ENCODE data around the gene SUPT5H. TPM values are rescaled to one million over a fixed set of nuclear protein-coding genes. Genes with fewer than 3 reads are reported as not detected.

The SUPT5H gene
- total and polyA plus RNA-seq, 2 of the 8 experiments (the other 6 are each of a cell fraction or from before 2014, with no cell fraction given), result 77.8 to 111 TPM

GRCh38 chr19:39508629-39509028 is 63.2 kb downstream of the SUPT5H start:
- Histone ChIP-seq H3K23ac (ENCODE audit: insufficient read length) (no peak overlapping the region), H3K23me2 (ENCODE audit: low read depth, low read length) (peaks cover 7% of the 10 kb centered on the region), H4K91ac (replicated peaks; ENCODE audit: insufficient read length, low read length) (no peak overlapping the region), H3K9me3 (ENCODE audit: insufficient read depth in 2 of 2, low read depth in 1 of 2, low read length in 1 of 2) (peaks cover 0 to 6% of the 10 kb centered on the region in 2 experiments; a peak in 1 of 4 replicates), H3K36me3 (ENCODE audit: control insufficient read depth in 2 of 4, insufficient read depth in 4 of 4, low read length in 3 of 4) (no peaks in the 10 kb centered on the region), H2BK20ac (ENCODE audit: low read length) (no peak overlapping the region), H3K9ac (replicated peaks in 1 of 4; ENCODE audit: extremely low read depth in 1 of 4, low read depth in 3 of 4, low read length in 3 of 4) (no peak overlapping the region), H4K20me1 (replicated peaks in 1 of 2; ENCODE audit: control insufficient read depth in 1 of 2, insufficient read depth in 2 of 2, low read length in 2 of 2) (peaks cover 0 to 3% of the 10 kb centered on the region in 2 experiments), H4K5ac (ENCODE audit: insufficient read length, low read depth, low read length) (no peak overlapping the region), H3K4me1 (replicated peaks in 1 of 4; ENCODE audit: control insufficient read depth in 3 of 4, insufficient read depth in 4 of 4, low read length in 3 of 4) (peaks cover 0 to 4% (median 0%) of the 10 kb centered on the region in 4 experiments; a peak in 2 of 7 replicates), H3K27me3 (replicated peaks in 1 of 4; ENCODE audit: control insufficient read depth in 3 of 4, extremely low read depth in 1 of 4, insufficient read depth in 3 of 4, low read length in 3 of 4) (peaks cover 25 to 57% (median 52%) of the 10 kb centered on the region in 4 experiments), H3K4me3 (ENCODE audit: extremely low read depth in 1 of 4, insufficient read depth in 2 of 4, low read depth in 3 of 4, low read length in 4 of 4) (no peak overlapping the region), H2AFZ (ENCODE audit: low read length) (no peak overlapping the region), H2BK12ac (ENCODE audit: low read depth, low read length) (no peak overlapping the region), H2AK5ac (ENCODE audit: low read depth, low read length) (no peak overlapping the region), H3K79me1 (ENCODE audit: low read depth, low read length) (no peaks in the 10 kb centered on the region), H3K18ac (ENCODE audit: extremely low read depth, low read length) (no peak overlapping the region), H3K56ac (replicated peaks; ENCODE audit: insufficient read length, low read depth, low read length) (no peak overlapping the region), H3K4ac (replicated peaks; ENCODE audit: insufficient read length, low read depth, low read length) (no peak overlapping the region), H4K8ac (ENCODE audit: extremely low read depth, insufficient read depth, low read length) (no peak overlapping the region), H2BK120ac (replicated peaks; ENCODE audit: low read depth, low read length) (no peak overlapping the region), H3K79me2 (ENCODE audit: control insufficient read depth in 1 of 2, insufficient read depth in 2 of 2, low read length in 2 of 2) (no peaks in the 10 kb centered on the region), H2BK15ac (ENCODE audit: low read length) (no peak overlapping the region), H2BK5ac (ENCODE audit: low read depth, low read length) (no peak overlapping the region), H3K27ac (ENCODE audit: low read depth, low read length) (no peak overlapping the region), H3K4me2 (ENCODE audit: insufficient read depth in 1 of 2, low read depth in 2 of 2, low read length in 2 of 2) (no peak overlapping the region; a peak in 1 of 4 replicates), H3K14ac (ENCODE audit: insufficient read length) (no peak overlapping the region)
- CTCF ChIA-PET (ENCODE audit: partially characterized antibody), result interaction anchor here (0.8 to 1.2 kb wide), 4 partner anchors 10 to 256 kb away, joined by 3 to 5 read pairs (median 4); no protein-coding TSS in a partner anchor
- 92% methylated on average over 9 of the region's 9 CpGs; no CpG with 5 or more reads in 1 of the 2 experiments for WGBS, 2 experiments (ENCODE audit: extremely low coverage in 1 of 2, insufficient coverage in 1 of 2, insufficient read length in 1 of 2, insufficient replicate concordance in 2 of 2, low coverage in 1 of 2, low lambda C conversion rate in 2 of 2, missing lambda C conversion rate in 1 of 2)
- POLR2A ChIA-PET (ENCODE audit: partially characterized antibody), result interaction anchor here (0.6 to 3.4 kb wide), 6 partner anchors 8 to 81 kb away, joined by 3 to 15 read pairs (median 4); partner anchors contain the start of gene DLL3
- DNase-seq (ENCODE audit: low read depth in 1 of 2, low spot score in 2 of 2), result no peak
- FAIRE-seq, result no peak
- no peak for TF ChIP-seq CREB1 (IDR thresholded peaks at IDR 0.05)
- no peak for TF ChIP-seq SRF (IDR thresholded peaks at IDR 0.05; ENCODE audit: low read depth, low read length)
- TF ChIP-seq YY1 (IDR thresholded peaks at IDR 0.05; ENCODE audit: low read depth, low read length), result no peak
- TF ChIP-seq CBX5 (IDR thresholded peaks at IDR 0.05; ENCODE audit: low read depth, low read length), result no peak
- TF ChIP-seq TEAD4 (IDR thresholded peaks at IDR 0.05; ENCODE audit: low read depth, low read length), result no peak
- no peak for TF ChIP-seq EGR1 (IDR thresholded peaks at IDR 0.05; ENCODE audit: borderline replicate concordance, low read depth, low read length)
- TF ChIP-seq SP1 (IDR thresholded peaks at IDR 0.05; ENCODE audit: low read depth, low read length), result no peak
- TF ChIP-seq SP2 (IDR thresholded peaks at IDR 0.05; ENCODE audit: low read length), result no peak
- no peak for TF ChIP-seq NANOG (IDR thresholded peaks at IDR 0.05; ENCODE audit: insufficient read depth, low read depth, low read length, poor library complexity, severe bottlenecking)
- TF ChIP-seq JUN (IDR thresholded peaks at IDR 0.05; ENCODE audit: low read depth, low read length), result no peak
- no peak for TF ChIP-seq ATF2 (IDR thresholded peaks at IDR 0.05; ENCODE audit: low read length)
- TF ChIP-seq FOSL1 (IDR thresholded peaks at IDR 0.05; ENCODE audit: insufficient read depth, low read depth, low read length), result no peak
- TF ChIP-seq RFX5 (IDR thresholded peaks at IDR 0.05; ENCODE audit: borderline replicate concordance, low read depth, low read length), result no peak
- TF ChIP-seq SUZ12 (IDR thresholded peaks at IDR 0.05; ENCODE audit: low read length), result no peak

Data from H1 (cell line).